Activated naive CD4-positive, alpha-beta T cell treated with anti-CD3 and anti-CD28 coated beads for 36 hours (primary cell): Measurements from ENCODE around the gene RBP5. TPM values are rescaled to one million over a fixed set of nuclear protein-coding genes. Genes with fewer than 3 reads are reported as not detected.

Experiments used
- CTCF ChIA-PET: fragments of 350-600 bp; sonication (Branson Sonifier 250); formaldehyde crosslinking; loops from one replicate; lab custom pipeline; 2021; ENCODE audit warnings: antibody characterized with exemption; lab: Charles Lee
- DNase-seq: peaks from one replicate; pipeline ENCODE4 v3.0.0-alpha.2; 2020
- H3K27ac Mint-ChIP-seq: one replicate; pipeline ENCODE4 v1.8.0; 2021; ENCODE audit warnings: mild to moderate bottlenecking, mixed read lengths
- H3K27me3 Mint-ChIP-seq: one replicate; pipeline ENCODE4 v1.8.0; 2021; ENCODE audit warnings: low read depth, mixed read lengths
- H3K36me3 Mint-ChIP-seq: one replicate; pipeline ENCODE4 v1.8.0; 2021; ENCODE audit warnings: low read depth, mixed read lengths
- H3K4me1 Mint-ChIP-seq: one replicate; pipeline ENCODE4 v1.8.0; 2021; ENCODE audit warnings: low read depth, mixed read lengths
- H3K4me3 Mint-ChIP-seq: one replicate; pipeline ENCODE4 v1.8.0; 2021; ENCODE audit warnings: mild to moderate bottlenecking, moderate library complexity, mixed read lengths
- H3K9me3 Mint-ChIP-seq: one replicate; pipeline ENCODE4 v1.8.0; 2021; ENCODE audit warnings: mixed read lengths
- intact Hi-C: fragments of 100-400 bp; cut with micrococcal nuclease; formaldehyde crosslinking; loops from one replicate; pipeline ENCODE4 v1.15.1; 2023
- total RNA-seq, 2 experiments: library from RNA; stranded (reverse); gene quantifications; one replicate each; pipeline ENCODE4 v1.2.3, GENCODE V29; 2021

Gene RBP5
- total RNA-seq, 2 experiments from 2014 or later, result 0.57 TPM; not detected in 1

DNA sequence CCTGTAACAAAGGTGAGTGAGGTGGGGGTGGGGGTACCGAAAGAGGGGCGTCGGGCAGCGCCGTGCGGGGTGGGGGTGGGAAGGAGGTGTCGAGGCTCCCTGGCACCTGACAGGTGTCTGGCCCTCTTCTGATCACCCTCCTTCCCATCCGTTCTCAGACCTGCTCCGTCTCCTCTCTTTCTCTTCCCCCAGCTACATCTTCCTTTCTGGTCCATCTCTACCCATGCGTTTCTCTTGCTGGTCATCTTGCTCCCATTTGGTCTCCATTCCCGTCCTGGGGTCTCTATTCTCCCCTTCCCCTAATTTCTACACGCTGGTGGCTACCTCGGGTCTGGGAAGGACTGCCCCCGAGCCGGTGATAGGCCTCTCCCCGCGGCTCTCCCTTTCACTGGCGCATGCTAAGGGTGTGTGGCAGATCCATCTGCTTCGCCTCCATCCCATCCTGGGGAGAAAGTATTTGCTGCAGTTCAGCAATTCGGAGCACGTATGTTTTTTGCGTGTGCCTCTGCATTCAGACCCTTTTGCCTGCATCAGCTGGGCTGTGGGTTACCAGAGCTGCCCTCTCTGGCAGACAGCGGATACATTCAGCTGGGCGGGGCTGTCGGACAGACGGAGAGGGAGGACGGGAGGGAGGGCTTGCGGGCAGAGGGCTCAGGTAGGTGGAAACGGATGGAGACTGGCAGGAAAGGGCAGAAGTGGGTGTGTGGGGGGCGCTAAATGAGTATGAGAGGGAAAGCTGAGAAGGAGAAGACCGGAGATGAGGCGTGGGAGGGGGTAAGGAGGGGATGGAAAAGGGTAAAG lies 2.2 kb upstream of the RBP5 start:
- no peaks in the 10 kb centered on the region for H3K9me3 Mint-ChIP-seq
- peak overlapping the region; percentile 37 for H3K27ac Mint-ChIP-seq
- CTCF ChIA-PET, result interaction anchor here (0.5 to 1.0 kb wide), 5 partner anchors 10 to 20 kb away, joined by 3 to 5 read pairs (median 3); no protein-coding TSS in a partner anchor
- intact Hi-C loops, result loop anchor here (1.0 to 5.0 kb wide), 3 partner anchors 23 to 511 kb away; partner anchors contain the start of gene PEX5
- peaks cover 27% of the 10 kb centered on the region for H3K4me1 Mint-ChIP-seq
- DNase-seq, result peak; percentile 62
- no peaks in the 10 kb centered on the region for H3K27me3 Mint-ChIP-seq
- peak overlapping the region; percentile 82 for H3K4me3 Mint-ChIP-seq
- H3K36me3 Mint-ChIP-seq, result peaks cover 4% of the 10 kb centered on the region

DNA sequence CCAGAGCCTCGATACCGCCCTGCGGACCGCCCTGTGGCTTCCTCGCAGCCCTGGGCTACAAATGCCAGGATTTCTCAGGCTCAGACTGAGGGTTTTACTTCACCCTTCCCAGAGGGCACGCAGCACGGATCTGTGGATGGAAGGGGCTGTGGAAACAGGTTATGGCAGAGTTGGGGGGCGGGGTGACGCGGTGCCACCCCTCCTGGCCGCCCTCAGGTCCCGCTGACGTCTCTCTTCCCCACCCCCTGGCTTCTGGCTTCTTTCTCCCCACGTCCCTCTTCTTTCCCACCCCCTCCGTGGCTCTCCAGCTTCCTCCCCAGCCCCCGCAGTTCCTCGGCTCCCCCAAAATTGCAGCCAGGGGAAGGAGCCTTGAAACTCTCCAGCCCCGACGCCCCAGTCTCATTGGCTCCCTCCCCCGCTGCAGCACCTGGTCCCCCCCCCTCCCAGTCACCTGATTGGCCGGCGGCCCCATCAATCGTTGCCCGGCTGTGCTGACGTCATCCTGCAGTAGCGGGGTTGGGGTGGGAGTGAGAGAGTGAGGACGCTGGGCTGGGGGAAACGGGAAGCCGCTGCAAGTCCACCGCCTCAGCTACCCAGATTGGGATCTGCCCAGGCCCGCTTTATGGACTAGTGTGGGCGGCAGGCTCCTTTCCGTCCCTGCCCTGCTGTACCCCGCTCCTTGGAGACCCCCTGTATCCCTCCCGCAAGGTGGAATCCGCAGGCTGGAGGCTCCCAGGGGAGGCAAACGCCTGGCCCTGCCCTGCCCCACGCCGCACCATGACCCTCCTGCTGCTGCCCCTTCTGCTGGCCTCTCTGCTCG lies 1.4 kb upstream of the RBP5 start, which contains the start of gene CLSTN3:
CLSTN3 (plus strand) TSS at position 500 of the 820 bp plus-strand sequence; CDS start at position 778, 278 bp downstream.
- Mint-ChIP-seq H3K27me3 (no peaks in the 10 kb centered on the region), H3K9me3 (no peaks in the 10 kb centered on the region), H3K27ac (peak within 1 kb of the TSS; percentile 55), H3K36me3 (no peaks in the 10 kb centered on the region), H3K4me1 (peaks cover 27% of the 10 kb centered on the region), H3K4me3 (peak within 1 kb of the TSS; percentile 82)
- DNase-seq, result peak; percentile 87
- CTCF ChIA-PET, result interaction anchor here (0.9 to 1.0 kb wide), 2 partner anchors 12 to 19 kb away, joined by 3 to 5 read pairs; no protein-coding TSS in a partner anchor
- intact Hi-C loops, result loop anchor here (1.0 to 5.0 kb wide), 3 partner anchors 22 to 512 kb away; partner anchors contain the start of gene PEX5

DNA sequence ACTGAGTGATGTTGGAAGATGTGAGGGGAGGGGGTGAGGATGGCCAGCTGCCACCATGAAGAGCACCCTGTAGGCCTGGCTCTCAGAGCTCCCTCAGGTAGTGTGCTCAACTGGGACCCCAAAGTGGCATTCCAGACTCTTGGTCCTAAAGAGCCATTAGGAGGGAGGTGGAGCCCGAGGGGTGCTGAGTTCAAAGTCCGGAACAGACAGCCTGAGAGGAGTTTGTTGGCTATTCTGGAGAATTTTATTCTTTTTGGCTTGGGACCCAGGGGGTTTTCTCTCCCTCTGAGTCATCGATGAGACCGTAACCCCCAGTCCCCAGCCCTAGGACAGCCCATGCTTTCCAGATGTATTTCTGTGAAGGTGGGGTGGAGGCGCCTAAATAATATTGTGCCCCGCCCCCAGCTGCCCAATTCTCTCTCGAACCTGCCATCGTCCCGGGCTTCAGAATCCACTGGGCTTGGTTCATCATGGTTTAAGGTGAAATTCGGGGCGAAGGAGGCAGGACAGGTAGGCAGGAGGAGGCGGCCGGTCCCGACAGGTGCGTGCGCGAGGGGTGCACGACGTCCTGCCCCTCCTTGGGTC lies 690 bp upstream of the RBP5 start:
- Mint-ChIP-seq H3K9me3 (no peaks in the 10 kb centered on the region), H3K27me3 (no peaks in the 10 kb centered on the region), H3K36me3 (no peaks in the 10 kb centered on the region), H3K4me3 (peak overlapping the region; percentile 82), H3K4me1 (peaks cover 27% of the 10 kb centered on the region), H3K27ac (no peak overlapping the region)
- CTCF ChIA-PET, result interaction anchor here (1.4 kb wide), 1 partner anchor 15 kb away, joined by 3 read pairs; no protein-coding TSS in a partner anchor
- intact Hi-C loops, result no loop called here
- no peak for DNase-seq

DNA sequence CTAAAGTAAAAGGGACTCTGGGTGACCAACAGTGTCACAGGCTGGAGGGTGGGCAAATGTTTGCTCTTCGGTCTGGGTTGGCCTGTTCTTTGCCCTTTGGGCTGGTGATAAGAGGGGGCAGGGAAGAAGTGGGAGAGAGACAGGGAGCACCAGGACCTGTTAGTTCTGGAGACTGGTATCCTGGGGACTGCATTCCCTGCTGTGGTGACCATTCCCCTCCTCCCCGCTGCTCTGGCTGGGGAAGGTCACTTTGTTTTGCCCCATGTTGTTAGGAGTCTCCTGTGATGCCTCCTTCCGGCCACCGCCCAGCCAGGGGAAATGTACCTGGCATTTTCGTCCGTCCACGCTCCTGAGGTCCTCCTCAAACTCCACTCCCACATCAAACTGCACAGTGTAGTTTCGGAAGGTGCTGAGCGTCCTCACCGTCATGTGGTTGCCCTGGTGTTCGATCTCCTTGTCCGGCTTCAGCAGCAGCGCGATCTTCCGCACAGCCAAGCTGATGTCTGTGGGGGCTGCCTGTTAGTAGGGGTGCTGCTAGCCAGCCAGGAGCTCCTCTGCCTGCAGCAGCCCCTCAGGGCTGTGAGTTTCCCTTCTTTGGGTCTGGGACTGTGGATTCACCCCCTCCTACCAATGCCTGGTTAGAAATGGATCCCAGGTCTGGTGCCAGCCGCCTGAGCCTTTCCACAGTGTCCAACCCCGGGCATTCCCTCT lies 618 bp downstream of the RBP5 start:
- CTCF ChIA-PET, result interaction anchor here (0.6 to 1.4 kb wide), 2 partner anchors 15 to 17 kb away, joined by 3 read pairs; no protein-coding TSS in a partner anchor
- DNase-seq, result no peak
- H3K4me1 Mint-ChIP-seq, result peaks cover 27% of the 10 kb centered on the region

DNA sequence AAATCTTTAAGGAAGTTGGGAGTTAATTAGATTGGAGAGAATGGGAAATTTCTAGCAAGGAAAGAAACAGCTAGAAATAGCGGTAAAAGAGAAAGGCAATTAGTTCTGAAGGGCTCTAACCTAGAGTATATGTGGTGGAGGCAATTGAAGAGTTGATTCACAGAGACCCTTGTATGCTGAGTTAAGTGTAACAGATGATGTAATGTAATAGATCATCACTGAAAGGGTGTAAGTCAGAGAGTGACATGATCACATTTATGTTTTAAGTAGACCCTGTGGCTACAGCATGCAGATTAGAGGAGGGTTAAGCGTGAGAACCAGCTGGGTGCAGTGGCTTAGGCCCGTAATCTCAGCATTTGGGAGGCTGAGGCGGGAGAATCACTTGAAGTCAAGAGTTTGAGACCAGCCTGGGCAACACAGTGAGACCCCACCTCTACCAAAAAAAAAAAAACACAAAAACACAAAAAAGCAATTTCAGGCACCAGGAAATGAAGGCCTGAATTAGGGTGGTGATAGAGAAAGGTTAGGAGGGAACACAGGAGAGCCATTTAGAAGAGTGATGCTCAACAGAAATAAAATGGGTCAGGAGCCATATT lies 3.0 kb downstream of the RBP5 start:
- H3K27me3 Mint-ChIP-seq, result no peaks in the 10 kb centered on the region
- no peak for DNase-seq
- CTCF ChIA-PET, result interaction anchor here (0.7 to 1.9 kb wide), 3 partner anchors 13 to 82 kb away, joined by 3 to 7 read pairs (median 3); no protein-coding TSS in a partner anchor
- H3K4me1 Mint-ChIP-seq, result peaks cover 9% of the 10 kb centered on the region
- intact Hi-C loops, result no loop called here
- H3K36me3 Mint-ChIP-seq, result no peaks in the 10 kb centered on the region
- no peak overlapping the region for H3K27ac Mint-ChIP-seq
- no peak overlapping the region for H3K4me3 Mint-ChIP-seq
- no peaks in the 10 kb centered on the region for H3K9me3 Mint-ChIP-seq

More for the DNA sequence above, 618 bp downstream of the RBP5 start:
- intact Hi-C loops, result no loop called here
- Mint-ChIP-seq H3K36me3 (no peaks in the 10 kb centered on the region), H3K27me3 (no peaks in the 10 kb centered on the region), H3K4me3 (no peak overlapping the region), H3K27ac (no peak overlapping the region), H3K9me3 (no peaks in the 10 kb centered on the region)

DNA sequence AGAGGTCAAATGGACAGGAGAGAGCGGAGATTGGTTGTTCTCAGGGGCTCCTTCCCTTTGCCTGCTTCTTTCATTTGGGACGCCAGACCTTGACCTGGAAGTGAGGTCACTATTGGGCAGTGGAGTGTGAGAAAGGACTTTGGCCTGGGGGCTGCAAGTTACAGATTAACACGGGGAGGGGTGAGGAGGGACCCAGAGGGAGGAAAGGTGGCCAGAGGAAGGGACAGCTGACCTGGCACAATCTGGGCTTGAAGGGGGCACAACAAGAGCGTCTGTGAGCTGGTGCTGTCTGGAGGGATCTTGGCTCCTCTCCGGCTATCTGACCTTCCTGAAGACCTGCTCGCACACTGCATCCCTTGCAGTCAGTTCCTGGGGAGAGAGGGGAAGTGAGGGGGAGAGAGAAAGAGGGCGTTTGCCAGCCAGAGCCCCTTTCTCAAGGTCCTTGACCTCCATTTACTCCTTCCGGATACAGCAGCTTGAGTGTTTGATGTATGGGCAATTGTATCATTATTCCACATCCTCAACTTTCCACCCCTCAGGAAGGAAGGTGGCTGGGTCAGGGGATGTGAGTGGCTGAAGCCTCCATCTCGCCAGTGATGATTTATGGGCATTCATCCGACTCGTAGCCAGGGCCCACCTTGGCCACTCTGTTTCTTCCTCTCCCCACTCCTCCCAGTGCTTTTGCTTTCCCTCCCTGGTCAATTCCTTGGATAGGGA lies 4.7 kb downstream of the RBP5 start:
- no peak for DNase-seq
- CTCF ChIA-PET, result interaction anchor here (1.5 kb wide), 1 partner anchor 11 kb away, joined by 6 read pairs; no protein-coding TSS in a partner anchor
- Mint-ChIP-seq H3K36me3 (no peaks in the 10 kb centered on the region), H3K27ac (no peak overlapping the region), H3K27me3 (no peaks in the 10 kb centered on the region), H3K4me3 (no peak overlapping the region), H3K4me1 (peaks cover 2% of the 10 kb centered on the region), H3K9me3 (no peaks in the 10 kb centered on the region)
- intact Hi-C loops, result no loop called here

DNA sequence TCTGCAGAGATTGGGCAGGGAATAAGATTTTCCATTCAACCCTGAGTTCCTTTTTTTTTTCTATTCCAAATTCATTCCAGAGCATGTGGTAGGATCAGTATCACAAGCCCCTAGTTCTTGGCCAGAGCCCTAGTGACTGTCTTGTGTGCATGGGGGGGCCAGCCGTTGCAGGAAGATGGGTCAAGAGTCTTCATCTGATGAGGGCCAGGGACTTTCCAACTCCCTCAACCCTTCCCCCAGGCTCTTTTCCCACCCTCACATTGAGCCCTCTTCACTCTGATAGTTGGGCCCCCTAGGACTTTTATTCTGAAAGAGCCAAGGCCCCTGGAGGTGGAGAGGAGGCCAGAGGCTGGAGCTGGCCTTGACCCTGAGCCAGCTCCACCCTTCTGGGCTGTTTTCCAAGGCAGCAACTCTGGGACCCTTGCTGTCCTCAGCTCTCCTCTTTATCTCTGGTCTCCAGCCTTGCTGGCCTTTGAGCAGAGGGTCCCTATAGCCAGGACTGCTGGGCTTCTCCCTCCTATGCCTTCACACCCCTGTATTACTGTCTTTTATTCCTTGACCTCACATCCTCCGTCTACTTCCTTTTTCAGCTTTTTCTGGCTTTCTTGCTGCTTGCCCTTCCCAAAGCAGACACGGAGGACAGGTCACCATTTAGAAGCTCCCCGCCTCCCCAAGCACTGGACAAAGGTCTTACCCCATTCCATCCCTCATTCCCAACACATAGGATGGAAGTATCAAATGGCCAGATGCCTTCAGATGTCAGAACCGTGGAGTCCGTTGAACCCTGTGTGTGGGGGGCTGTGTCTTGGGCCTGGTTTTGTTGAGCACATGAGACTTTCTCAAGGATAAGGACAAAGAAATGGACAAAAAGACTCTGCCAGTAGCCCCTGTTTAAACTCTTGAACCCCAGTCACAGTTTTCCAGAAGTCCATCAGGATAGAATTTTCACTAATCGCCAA lies 5.6 kb downstream of the RBP5 start:
- H3K36me3 Mint-ChIP-seq, result peaks cover under 1% of the 10 kb centered on the region
- CTCF ChIA-PET, result interaction anchor here (0.6 to 1.5 kb wide), 2 partner anchors 10 to 24 kb away, joined by 3 to 6 read pairs; no protein-coding TSS in a partner anchor
- H3K4me1 Mint-ChIP-seq, result no peaks in the 10 kb centered on the region
- intact Hi-C loops, result no loop called here
- no peaks in the 10 kb centered on the region for H3K9me3 Mint-ChIP-seq
- no peaks in the 10 kb centered on the region for H3K27me3 Mint-ChIP-seq
- no peak overlapping the region for H3K4me3 Mint-ChIP-seq
- DNase-seq, result no peak
- no peak overlapping the region for H3K27ac Mint-ChIP-seq

DNA sequence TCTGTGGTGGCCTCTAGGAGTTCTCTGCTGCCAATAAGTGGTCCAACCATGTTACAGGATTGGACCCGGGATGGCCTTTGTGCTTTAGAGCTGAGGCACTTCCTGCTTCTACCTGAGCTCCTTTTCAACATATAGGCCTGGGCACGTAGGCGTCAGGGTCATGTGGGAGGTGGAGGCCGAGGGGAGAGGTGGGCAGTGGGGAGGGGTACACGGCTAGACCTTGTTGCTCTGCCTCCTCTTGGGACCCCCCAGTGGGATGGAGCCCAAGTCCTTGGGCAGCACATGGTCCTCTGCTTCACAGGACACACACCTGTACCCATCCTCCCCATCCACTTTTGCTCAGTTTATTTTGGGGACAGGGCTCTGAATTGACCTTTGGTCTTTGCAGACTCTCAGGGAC lies 7.4 kb downstream of the RBP5 start:
- intact Hi-C loops, result no loop called here
- H3K4me1 Mint-ChIP-seq, result no peaks in the 10 kb centered on the region
- peaks cover 5% of the 10 kb centered on the region for H3K36me3 Mint-ChIP-seq
- CTCF ChIA-PET, result interaction anchor here (1.3 kb wide), 1 partner anchor 14 kb away, joined by 3 read pairs; no protein-coding TSS in a partner anchor
- H3K9me3 Mint-ChIP-seq, result no peaks in the 10 kb centered on the region
- no peaks in the 10 kb centered on the region for H3K27me3 Mint-ChIP-seq
- no peak for DNase-seq
- no peak overlapping the region for H3K4me3 Mint-ChIP-seq
- no peak overlapping the region for H3K27ac Mint-ChIP-seq

DNA sequence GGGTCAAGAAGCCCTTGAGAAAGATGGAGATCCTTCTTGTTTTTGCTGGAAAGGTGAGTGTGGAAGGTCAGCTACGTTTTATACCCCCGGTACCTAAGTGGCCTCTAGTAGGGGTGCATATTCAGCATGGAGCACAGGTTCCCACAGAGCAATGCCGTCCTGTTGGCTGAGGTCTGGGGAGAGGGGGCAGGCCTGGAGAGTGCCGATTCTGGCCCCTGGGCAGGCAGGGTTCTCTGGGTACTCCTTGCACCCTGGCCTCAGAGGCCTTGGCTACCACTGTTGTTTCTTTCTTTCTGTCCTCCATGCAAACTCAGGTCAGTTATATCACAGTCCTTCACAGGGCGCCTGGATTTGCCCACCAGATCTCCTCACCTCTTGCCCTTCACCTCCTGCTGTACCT lies 8.5 kb downstream of the RBP5 start:
- H3K4me3 Mint-ChIP-seq, result no peak overlapping the region
- peaks cover 5% of the 10 kb centered on the region for H3K36me3 Mint-ChIP-seq
- H3K27ac Mint-ChIP-seq, result no peak overlapping the region
- CTCF ChIA-PET, result interaction anchor here (0.5 to 1.2 kb wide), 2 partner anchors 9 to 1539 kb away, joined by 3 to 4 read pairs; no protein-coding TSS in a partner anchor
- no peak for DNase-seq
- no peaks in the 10 kb centered on the region for H3K27me3 Mint-ChIP-seq
- intact Hi-C loops, result no loop called here
- H3K4me1 Mint-ChIP-seq, result no peaks in the 10 kb centered on the region
- no peaks in the 10 kb centered on the region for H3K9me3 Mint-ChIP-seq

DNA sequence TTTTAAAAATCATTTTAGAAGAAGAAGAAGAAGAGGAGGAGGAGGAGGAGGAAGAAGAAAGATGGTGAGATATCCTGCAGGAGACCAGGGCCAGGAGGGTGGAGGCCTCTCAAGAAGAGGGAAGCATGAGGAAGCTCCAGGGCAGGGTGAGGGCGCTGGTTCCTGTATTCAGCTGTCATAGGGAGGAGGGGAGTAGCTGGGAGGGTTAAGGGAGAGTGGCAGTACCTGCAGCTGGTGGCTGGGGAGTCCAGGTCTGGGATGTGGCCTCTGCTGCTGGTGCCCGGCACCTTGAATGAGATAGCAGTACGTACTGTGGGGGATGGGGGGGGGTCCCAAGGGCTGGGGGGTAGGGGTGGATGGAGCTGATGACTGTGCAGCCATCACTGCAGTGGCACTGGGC lies 9.8 kb downstream of the RBP5 start:
- Mint-ChIP-seq H3K9me3 (no peaks in the 10 kb centered on the region), H3K36me3 (peaks cover 5% of the 10 kb centered on the region), H3K4me1 (no peaks in the 10 kb centered on the region), H3K4me3 (no peak overlapping the region), H3K27me3 (no peaks in the 10 kb centered on the region), H3K27ac (no peak overlapping the region)
- intact Hi-C loops, result no loop called here
- no peak for DNase-seq
- CTCF ChIA-PET, result no interaction called here
